GM20431 (cell line): ENCODE data around the gene SMARCAL1.

Source experiments
- in situ Hi-C: fragments of 300-500 bp; cut with MseI, MboI; formaldehyde crosslinking; loops from one replicate; pipeline ENCODE4 v1.15.0; 2020; ENCODE audit warnings: low sequenced_read_pairs; ENCODE audit not compliant: unreplicated experiment

The SMARCAL1 gene

DNA sequence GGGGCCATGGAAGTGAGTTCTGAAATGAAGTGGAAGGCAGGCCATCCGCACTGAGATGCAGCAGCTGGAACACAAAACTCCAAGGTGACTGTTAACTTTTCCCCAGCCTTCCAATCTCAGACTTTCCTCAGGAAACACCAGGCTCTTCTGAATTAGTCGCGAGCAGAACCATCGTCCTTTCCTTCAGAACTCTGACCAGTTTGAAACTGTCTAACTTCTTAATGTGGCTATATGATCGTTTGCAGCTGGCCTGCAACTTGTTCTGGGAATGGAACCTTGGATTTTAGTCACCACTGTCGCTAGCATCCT, 85.7 kb downstream of the SMARCAL1 start:
- in situ Hi-C loops = no loop called here

DNA sequence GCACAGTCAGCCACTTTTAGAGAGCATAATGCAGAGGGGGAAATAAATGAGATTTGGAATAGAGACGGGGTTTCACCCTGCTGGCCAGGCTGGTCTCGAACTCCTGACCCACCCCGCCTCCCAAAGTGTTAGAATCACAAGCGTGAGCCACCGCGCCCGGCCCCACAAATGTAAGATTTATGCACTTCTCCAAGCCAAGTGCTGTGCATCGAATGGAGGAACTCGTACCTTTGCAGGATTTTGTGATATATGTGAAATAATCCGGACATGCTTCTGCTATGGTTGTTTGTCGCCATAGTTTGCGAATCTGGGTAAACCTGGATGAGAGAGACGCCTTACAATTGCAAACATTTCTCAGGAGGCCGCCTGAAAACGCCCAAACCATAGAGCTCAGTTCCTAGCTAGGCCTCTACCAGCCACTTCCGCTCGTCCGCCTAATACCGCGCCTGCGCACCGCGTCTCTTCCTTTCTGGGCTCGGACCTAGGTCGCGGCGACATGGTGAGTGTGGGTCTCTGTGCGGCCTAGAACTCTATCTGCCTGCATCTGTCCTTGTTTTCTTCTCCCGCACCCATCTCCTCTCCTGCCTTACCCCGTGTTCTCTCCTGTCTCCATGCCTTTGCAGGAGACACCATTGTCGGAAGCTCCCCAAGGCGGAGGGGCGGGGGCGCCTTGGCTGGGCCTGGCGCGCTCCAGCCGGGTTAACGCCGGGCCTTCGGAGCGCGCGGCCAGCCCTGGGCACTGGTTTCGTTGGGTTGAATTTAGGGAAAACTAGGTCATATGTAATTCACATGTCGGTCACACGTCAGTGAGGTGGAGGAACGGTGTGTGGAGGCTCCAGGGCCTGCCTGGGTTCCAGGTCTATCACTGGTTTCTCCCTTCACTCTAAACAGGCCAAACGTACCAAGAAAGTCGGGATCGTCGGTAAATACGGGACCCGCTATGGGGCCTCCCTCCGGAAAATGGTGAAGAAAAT, 86.4 kb downstream of the SMARCAL1 start, which contains the start of gene RPL37A:
RPL37A (plus strand) TSS at position 466 of the 974 bp plus-strand sequence; CDS start at position 497, 31 bp downstream.
- in situ Hi-C loops = no loop called here

DNA sequence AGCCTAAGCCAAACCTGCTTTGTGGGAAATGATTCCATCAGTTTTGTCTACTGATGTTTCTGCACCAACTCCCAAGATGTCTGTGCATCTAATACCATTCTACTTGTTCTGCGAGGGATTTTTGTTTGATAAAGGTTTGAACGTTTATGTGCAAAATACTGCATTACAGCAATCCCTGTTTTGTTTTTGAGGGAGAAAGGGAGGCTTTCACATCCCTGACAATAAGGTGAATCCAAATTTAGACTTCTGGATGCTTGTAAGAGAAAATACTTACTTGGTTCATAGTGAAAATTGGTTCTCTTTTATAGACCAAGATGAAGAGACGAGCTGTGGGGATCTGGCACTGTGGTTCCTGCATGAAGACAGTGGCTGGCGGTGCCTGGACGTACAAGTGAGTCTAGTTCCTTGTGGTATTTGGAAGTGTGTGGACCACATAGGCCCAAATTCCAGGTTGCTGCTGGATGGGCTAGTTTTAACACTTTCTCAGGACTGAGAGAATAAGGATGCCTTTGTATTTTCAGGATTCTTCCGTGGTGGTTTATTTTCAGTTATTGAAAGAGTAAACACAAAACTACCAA, 87.4 kb downstream of the SMARCAL1 start:
- in situ Hi-C loops = no loop called here

DNA sequence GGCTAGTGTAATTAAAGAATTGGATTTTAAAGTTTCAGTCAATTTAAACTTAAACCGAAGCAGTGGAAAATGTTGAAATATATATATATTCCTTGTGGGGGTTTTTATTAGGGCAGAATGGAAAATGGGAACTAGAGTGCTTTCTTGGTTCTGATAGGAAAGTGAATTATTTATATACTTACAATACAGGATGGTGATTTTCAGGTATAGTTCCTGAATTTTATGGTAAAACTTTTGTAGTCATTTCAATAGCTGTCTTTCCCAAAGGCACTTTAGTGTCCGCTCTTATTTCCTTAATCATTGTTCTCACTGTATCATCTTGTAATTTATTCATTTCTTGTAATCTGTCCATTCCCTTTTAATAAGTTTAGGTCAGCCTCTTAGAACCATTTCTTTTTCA, 88.3 kb downstream of the SMARCAL1 start:
- in situ Hi-C loops = no loop called here

DNA sequence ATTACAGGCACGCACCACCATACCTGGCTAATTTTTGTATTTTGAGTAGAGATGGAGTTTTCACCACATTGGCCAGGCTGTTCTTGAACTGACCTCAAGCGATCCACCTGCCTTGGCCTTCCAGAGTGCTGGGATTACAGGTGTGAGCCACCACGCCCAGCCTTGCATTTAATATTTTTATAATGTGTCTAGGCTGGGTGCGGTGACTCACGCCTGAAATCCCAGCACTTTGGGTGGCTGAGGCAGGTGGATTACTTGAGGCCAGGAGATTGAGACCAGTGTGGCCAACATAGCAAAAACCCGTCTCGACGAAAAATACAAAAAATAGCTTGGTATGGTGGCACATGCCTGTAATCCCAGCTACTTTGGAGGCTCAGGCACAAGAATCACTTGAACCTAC, 89.6 kb downstream of the SMARCAL1 start:
- in situ Hi-C loops = no loop called here

DNA sequence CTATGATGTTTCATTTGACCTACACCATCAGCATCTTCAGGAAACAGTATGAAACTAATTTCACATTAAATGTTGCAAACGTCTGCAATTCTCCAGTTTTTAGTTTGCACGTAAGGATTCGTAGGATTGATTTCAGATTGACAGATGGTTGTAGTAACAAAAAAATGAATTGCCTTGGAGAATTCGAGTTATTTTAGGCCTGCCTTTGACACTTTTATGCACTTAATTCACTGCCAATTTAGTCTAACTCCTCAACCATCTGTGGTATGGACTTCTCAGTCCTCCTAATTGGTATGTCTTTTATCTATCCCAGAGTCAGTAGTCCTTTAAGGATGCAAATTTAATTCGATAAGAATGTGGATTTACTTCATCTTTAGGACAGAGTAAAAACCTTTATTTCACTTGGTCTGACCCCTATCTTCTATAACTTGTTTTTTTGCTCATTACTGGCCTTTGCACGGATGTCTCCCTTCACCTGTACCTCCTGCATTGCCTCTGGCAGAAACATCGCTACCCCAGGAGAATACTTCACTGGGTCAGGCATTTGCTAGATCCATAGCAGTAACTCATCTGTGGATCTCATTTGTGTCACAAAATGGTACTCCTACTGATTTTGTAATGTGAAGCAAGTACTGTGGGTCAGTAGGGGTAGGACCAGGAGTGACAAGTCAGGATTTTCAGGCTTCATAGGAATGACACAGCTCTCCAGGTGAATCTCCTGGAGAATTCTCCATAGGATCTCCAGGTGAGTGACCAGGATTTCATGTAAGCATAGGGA, 90.3 kb downstream of the SMARCAL1 start:
- in situ Hi-C loops = no loop called here

DNA sequence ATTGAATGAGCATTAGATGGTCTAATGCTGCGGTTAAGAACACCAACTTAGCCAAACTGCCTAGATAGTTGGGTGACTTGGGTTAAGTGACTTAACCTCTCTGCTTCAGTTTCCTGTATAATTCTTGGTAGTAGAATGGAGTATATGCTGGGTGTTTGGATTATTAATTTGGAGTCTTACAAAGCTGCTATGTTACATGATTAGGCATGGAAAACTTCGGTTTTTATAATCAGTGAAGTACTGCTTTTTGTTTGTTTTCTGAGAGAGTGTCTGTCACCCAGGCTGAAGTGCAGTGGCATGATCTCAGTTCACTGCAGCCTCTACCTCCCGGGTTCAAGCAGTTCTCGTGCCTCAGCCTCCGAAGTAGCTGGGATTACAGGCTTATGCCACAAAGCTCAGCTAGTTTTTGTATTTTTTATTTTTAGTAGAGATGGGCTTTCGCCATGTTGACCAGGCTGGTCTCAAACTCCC, 90.9 kb downstream of the SMARCAL1 start:
- in situ Hi-C loops = no loop called here

DNA sequence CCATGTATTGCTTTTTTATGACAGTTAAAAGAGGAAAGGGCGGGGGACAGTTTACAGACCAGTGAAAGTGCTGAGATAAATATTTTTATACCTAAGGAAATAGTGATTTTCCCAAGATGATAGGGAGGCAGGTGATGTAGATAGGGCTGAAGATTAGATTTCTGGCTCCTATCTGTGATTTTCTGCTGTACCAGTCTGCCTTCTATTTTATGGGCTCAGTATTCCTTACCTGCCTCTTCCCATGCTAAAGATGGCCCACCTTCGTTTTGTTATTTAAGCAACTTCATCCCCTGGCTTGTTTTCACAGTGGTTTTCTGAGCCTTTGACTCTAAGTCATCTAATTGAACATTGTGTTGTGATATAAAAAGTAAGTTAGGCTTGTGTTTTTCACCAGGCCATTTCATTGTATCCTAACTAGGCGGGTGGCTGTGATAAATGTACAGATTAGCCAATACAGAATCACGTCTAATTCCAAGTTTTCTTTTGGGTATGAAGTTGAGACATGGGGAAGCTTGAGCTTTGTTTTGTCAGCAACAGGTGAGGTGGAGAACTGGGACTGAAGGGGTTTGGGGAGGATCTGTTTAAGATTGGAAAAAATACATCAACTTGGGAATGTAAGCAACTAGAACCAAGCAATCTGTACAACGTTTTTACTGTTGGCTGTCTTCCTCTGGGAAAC, 91.6 kb downstream of the SMARCAL1 start:
- in situ Hi-C loops = no loop called here

DNA sequence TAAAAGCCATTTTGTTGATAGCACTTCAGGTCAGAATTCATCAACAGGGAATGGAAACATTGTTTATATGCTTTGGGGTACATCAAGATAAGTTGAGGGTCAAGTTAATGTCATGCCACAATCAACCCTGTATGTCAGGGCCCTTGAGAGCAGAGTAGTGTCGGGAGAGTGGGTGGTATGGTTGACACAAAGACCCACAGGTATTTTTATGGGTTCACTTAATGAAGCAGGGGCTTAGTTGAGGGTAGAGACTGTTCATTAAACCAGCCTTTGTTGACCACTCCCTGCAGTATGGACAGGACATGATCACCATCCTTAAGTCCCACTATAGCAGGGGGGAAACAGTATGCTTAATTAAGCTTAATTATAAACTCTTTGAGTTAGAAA, 92.1 kb downstream of the SMARCAL1 start:
- in situ Hi-C loops = no loop called here

DNA sequence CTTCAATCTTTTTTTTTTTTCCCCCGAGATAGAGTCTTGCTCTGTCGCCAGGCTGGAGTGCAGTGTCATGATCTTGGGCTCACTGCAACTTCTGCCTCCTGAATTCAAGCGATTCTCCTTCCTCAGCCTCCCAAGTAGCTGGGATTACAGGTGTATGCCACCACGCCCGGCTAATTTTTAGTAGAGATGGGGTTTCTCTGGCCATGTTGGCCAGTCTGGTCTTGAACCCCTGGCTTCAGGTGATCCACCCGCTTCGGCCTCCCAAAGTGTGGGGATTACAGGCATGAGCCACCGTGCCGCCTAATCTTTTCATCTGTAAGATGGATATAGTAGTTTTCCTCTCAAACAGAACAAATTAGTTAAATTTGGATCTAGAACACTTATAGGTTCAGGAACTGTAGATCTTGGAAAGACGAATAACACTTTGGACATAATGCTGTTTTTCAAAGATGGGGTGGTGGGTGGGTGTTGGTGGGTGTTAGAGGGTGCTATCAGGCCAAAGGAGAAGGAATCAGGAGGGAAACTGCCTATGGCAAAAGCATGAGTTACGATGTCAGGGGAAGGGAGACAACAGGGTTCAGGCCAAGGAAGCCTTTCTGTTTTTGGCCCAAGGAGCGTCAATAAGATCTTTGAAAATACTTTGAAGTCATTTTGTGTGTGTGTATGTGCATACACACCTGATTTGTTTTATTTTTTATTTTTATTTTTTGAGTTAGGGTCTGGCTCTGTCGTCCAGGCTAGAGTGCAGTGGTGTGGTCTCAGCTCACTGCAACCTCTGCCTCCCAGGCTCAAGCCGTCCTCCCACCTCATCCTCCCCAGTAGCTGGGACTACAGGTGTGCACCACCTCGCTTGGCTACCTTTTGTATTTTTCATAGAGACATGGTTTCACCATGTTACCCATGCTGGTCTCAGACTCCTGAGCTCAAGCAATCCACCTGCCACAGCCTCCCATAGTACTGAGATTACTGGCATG, 93.1 kb downstream of the SMARCAL1 start:
- in situ Hi-C loops = no loop called here

DNA sequence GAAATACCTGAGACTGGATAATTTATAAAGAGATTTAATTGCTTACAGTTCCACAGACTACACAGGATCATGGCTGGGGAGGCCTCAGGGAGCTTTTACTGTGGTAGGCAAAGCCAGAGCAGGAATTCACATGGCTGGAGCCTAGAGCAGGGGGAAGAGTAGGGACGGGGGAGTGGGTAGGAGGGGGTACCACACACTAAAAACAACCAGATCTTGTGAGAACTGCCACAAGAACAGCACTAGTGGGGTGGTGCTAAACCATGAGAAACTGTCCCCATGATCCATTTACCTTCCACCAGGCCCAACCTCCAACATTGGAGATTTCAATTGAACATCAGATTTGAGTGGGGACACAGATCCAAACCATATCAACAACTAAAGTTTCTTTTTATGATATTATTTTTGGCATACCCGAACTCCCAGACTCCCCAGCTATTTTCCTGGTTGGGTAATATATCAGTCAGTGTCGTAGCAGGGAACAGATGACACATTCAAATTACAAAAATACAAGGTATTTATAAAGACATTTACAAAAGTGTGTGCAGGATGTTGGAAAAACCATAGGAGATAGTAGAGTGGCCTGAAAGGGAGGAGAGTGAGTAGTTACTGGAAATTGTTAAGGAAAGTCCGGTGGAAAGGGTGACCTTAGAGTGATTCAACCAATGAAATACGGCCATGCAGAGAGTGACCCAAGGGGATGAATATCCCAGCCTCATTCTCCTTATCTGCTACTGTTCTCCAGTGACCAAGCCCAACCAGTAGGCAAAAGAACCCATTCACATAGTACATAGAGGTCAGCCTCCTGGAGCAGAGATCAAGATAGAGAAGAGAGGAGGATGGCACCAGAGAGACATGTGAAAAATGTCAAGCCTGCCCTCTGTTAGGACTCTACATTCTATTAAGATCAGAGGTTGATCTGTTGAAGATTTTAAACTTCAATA, 95.2 kb downstream of the SMARCAL1 start:
- in situ Hi-C loops = no loop called here

DNA sequence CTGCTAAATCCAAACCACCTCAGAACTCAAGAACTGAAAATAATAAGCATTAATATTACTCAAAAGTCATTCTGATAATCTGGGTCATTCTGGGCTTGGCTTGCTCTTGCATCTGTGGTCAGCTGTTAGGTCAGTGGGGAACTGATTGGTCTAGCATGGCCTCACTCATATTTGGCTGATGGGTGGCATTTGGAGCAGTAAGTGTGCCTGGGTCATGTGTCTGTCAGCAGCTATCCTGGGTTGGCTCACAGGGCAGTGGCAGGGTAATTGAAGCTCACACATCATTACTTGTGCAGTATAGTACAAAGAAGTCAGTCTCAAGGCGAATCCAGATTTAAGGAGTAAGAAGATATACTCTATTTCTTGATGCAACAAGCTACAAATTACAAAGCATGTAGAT, 95.9 kb downstream of the SMARCAL1 start:
- in situ Hi-C loops = no loop called here

DNA sequence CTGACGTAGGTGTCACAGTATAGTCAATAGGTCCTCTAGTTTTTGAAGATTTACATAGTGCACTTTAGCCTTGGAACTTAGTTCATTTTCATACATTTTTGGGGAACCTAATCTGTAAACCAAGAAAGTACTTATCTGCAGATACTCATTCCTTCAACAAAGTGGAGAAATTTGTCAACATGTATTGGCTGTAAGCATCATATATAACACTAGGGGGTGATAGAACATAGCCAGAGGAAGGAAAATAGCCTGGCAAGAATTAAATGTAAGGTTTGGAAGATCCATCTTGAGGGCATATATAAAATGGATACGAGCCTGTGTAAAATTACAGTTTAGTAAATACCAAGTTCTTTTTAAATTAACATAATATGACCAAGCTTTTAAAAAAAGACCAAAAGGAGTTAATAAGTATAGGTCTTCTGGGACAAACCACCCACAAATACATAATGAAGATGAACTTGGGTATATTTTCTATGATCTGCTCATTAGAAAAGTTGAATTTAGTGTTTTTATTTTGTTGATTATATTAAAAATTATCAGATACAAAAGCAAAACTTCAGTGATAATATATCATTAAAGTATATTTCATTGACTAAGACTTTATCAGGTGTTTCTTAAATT, 104.6 kb downstream of the SMARCAL1 start:
- in situ Hi-C loops = loop anchor here (10.0 kb wide), 1 partner anchor 148 kb away; no protein-coding TSS in a partner anchor

DNA sequence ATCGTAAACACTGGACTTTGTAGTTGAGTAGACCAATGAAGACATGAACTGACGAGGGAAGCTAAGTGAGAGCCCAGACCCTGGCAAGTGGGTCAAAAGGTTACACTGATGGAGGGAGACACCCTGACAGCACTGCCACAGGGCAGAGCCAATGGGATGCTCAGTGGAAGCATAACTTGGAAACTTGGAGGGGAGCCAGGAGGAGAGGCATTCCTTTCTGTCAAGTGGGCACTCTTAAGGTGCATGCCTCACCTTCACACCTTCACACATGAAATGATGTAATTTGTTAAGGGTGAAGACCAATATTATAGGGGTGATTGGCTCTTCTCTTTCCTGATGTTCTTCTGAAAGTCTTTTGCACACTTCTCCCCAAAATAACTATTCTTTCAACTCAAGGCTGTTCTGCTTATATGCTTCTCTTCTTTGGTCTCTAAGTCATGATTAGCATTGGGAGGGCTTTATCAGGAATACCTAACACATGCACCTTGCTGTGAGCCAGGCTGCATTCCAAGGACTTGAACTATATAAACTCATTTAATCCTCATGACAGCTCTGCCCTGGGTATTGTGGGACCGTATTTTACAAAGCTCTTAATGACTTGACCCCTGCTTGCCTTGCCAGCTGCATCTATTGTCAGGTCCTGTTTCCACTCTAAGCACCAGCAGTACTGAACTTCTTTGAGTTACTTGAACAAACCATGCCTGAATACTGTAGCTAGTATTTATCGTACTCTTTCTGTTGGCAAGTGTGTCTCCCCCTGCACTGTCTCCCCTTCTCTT, 105.4 kb downstream of the SMARCAL1 start:
- in situ Hi-C loops = loop anchor here (10.0 kb wide), 1 partner anchor 147 kb away; no protein-coding TSS in a partner anchor

DNA sequence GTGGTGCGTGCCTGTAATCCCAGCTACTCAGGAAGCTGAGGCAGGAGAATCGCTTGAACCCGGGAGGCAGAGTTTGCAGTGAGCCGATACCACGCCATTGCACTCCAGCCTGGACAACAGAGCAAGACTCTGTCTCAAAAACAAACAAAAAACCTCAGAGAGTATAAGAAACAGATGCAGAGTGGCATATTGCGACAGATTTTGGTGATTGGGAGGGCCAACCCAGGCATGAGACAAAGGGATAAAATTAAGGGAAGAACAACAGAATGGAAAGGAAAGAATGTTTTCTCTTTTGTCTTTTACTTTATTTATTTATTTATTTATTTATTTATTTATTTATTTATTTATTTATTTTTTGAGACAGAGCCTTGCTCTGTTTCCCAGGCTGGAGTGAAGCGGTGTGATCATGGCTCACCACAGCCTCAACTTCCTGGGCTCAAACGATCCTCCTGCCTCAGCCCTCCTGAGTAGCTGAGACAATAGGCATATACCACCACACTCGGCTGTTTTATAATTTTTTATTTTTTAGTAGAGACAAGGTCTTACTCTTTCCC, 106.4 kb downstream of the SMARCAL1 start:
- in situ Hi-C loops = loop anchor here (10.0 kb wide), 1 partner anchor 146 kb away; no protein-coding TSS in a partner anchor

DNA sequence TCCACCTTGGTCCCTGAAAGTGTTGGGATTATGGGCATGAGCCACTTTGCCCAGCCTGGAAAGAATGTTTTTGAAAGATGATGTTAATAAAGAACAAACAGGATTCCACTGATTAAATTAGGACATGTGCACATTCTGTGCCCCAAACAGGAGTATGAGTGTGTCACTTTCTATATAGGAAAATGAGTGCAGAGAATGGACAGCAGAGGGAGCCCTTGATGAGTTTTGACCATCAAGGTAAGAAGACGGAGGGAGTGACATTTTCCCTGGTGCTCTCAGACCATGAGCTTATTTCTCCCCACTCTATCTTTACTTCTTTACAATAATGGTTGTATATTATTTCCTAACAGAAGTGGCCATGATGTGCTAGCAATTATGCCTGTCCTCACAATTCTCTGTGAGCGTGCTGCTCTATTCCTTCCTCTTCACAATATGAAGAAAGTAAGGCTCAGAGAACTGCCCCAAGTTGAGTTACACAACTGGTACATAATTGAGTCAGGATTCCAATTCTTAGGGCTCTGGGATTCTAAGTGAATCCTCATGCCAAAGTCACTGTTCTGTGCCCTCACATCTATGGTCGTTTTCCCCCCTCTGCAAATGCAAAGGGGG, 107.0 kb downstream of the SMARCAL1 start:
- in situ Hi-C loops = loop anchor here (10.0 kb wide), 1 partner anchor 146 kb away; no protein-coding TSS in a partner anchor
